Stimulated activated CD4-positive, alpha-beta T cell treated with anti-CD3 and anti-CD28 coated beads, Interleukin-12 subunit alpha, Interleukin-12 subunit beta, amount 100 ng/mL, for 48 hours (primary cell): ENCODE data around the gene PLEKHA8.

ENCODE experiments used
- DNase-seq, 3 donors: peaks; one replicate each; pipeline ENCODE4 v3.0.0-alpha.2; 2020; ENCODE audit warnings: low read depth in 2 of 3, low spot score in 1 of 3

PLEKHA8 gene

GRCh38 chr7:30028216-30028748 is at the start of gene PLEKHA8:
Gene PLEKHA8 (plus strand): TSS chr7:30028412. CDS start chr7:30028763, 351 bp downstream.
- DNase-seq: peak; percentile 77 to 91 (median 84)

GRCh38 chr7:29980151-29980550 is 48.1 kb upstream of the PLEKHA8 start:
- DNase-seq: no peak

- DNase-seq: no peak
Measured at GRCh38 chr7:29987083-29987482, 41.1 kb upstream of the PLEKHA8 start.

- DNase-seq: no peak
Measured at GRCh38 chr7:29987811-29988317, 40.3 kb upstream of the PLEKHA8 start.

GRCh38 chr7:29988424-29989256 is 39.6 kb upstream of the PLEKHA8 start:
- no peak for DNase-seq

- DNase-seq: no peak
Measured at GRCh38 chr7:29989257-29989995, 38.8 kb upstream of the PLEKHA8 start, which contains the start of gene SCRN1. Gene SCRN1 (minus strand): TSS chr7:29989801. CDS start chr7:29969067, 20,734 bp downstream.

GRCh38 chr7:29990931-29991330 is 37.3 kb upstream of the PLEKHA8 start:
- DNase-seq: no peak

GRCh38 chr7:29991937-29992336 is 36.3 kb upstream of the PLEKHA8 start:
- no peak for DNase-seq

GRCh38 chr7:29993140-29993539 is 35.1 kb upstream of the PLEKHA8 start:
- DNase-seq: no peak

GRCh38 chr7:29995652-29996051 is 32.6 kb upstream of the PLEKHA8 start:
- no peak for DNase-seq

GRCh38 chr7:29996321-29996720 is 31.9 kb upstream of the PLEKHA8 start:
- DNase-seq: no peak

- DNase-seq: no peak
Measured at GRCh38 chr7:29998489-29998888, 29.7 kb upstream of the PLEKHA8 start.

GRCh38 chr7:30001998-30002397 is 26.2 kb upstream of the PLEKHA8 start:
- no peak for DNase-seq

- DNase-seq: no peak
Measured at GRCh38 chr7:30003098-30003497, 25.1 kb upstream of the PLEKHA8 start.

- no peak for DNase-seq
Measured at GRCh38 chr7:30005464-30005863, 22.7 kb upstream of the PLEKHA8 start.

GRCh38 chr7:30010021-30010420 is 18.2 kb upstream of the PLEKHA8 start:
- DNase-seq: no peak

- no peak for DNase-seq
Measured at GRCh38 chr7:30012757-30013156, 15.5 kb upstream of the PLEKHA8 start.

- DNase-seq: no peak
Measured at GRCh38 chr7:30018451-30018850, 9.8 kb upstream of the PLEKHA8 start.

- no peak for DNase-seq
Measured at GRCh38 chr7:30019387-30019786, 8.8 kb upstream of the PLEKHA8 start.

GRCh38 chr7:30019960-30020359 is 8.3 kb upstream of the PLEKHA8 start:
- DNase-seq: no peak

GRCh38 chr7:30020535-30020934 is 7.7 kb upstream of the PLEKHA8 start:
- DNase-seq: no peak

GRCh38 chr7:30022991-30023390 is 5.2 kb upstream of the PLEKHA8 start:
- no peak for DNase-seq
